ENCODE results near the gene ZEB2. TPM values are rescaled to one million over a fixed set of nuclear protein-coding genes. Genes with fewer than 3 reads are reported as not detected.

Gene ZEB2
- total and polyA plus RNA-seq, 4 donors, result 7.6 to 39.6 (median 22.2) TPM

- DNase-seq (ENCODE audit: low spot score), result no peak
- WGBS, result 92% methylated on average over 4 of the region's 4 CpGs
- Histone ChIP-seq H3K9ac (ENCODE audit: low read depth in 1 of 2, low read length in 2 of 2) (no peak overlapping the region), H3K4me1 (ENCODE audit: control insufficient read depth in 4 of 4, insufficient read depth in 4 of 4, low read length in 3 of 4) (no peaks in the 10 kb centered on the region), H3K4me3 (ENCODE audit: low read depth in 1 of 3, low read length in 3 of 3) (no peak overlapping the region), H3K27me3 (ENCODE audit: control insufficient read depth in 4 of 4, insufficient read depth in 4 of 4, low read length in 3 of 4) (peaks cover 0 to 2% (median 0%) of the 10 kb centered on the region in 4 donors), H3K9me3 (ENCODE audit: control insufficient read depth in 4 of 4, low read length in 3 of 4) (no peaks in the 10 kb centered on the region), H3K36me3 (ENCODE audit: control insufficient read depth in 4 of 4, insufficient read depth in 3 of 4, low read depth in 1 of 4, low read length in 3 of 4) (no peaks in the 10 kb centered on the region), H3K27ac (ENCODE audit: low read depth in 1 of 2, low read length in 2 of 2) (no peak overlapping the region)
- no peak for TF ChIP-seq HNF4A (conservative IDR thresholded peaks at IDR 0.05)
- no peak for TF ChIP-seq RAD21 (IDR thresholded peaks at IDR 0.05)
- TF ChIP-seq, protein P1, sequence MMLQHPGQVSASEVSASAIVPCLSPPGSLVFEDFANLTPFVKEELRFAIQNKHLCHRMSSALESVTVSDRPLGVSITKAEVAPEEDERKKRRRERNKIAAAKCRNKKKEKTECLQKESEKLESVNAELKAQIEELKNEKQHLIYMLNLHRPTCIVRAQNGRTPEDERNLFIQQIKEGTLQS (IDR thresholded peaks at IDR 0.05), result no peak
Measured at GRCh38 chr2:144539289-144539782, 19.4 kb upstream of the ZEB2 start.

DNA sequence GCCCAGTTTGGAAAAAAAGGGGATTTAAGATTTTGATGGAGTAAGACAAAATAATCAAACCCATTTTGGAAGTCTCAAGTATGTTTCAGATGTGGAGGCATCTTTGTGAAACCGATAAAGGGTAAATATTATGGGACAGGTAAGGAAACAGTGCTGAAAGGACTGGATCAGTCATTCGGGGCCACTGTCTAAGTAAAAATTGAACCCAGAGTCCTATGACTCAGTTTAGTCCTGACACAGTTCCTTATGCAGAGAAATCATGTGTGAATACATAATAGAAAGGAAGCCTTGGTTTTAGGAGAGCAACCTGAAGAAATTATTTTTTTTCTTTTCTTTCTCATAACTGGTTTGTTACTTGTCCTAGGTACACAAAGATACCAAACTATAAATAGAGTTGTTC is 15.4 kb upstream of the ZEB2 start:
- no peak for TF ChIP-seq TAF1 (conservative IDR thresholded peaks at IDR 0.05)
- TF ChIP-seq, protein P2, sequence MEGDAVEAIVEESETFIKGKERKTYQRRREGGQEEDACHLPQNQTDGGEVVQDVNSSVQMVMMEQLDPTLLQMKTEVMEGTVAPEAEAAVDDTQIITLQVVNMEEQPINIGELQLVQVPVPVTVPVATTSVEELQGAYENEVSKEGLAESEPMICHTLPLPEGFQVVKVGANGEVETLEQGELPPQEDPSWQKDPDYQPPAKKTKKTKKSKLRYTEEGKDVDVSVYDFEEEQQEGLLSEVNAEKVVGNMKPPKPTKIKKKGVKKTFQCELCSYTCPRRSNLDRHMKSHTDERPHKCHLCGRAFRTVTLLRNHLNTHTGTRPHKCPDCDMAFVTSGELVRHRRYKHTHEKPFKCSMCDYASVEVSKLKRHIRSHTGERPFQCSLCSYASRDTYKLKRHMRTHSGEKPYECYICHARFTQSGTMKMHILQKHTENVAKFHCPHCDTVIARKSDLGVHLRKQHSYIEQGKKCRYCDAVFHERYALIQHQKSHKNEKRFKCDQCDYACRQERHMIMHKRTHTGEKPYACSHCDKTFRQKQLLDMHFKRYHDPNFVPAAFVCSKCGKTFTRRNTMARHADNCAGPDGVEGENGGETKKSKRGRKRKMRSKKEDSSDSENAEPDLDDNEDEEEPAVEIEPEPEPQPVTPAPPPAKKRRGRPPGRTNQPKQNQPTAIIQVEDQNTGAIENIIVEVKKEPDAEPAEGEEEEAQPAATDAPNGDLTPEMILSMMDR (IDR thresholded peaks at IDR 0.05; ENCODE audit: low read depth, low read length, missing input control), result no peak
- TF ChIP-seq, protein P1 (IDR thresholded peaks at IDR 0.05), result no peak
- TF ChIP-seq, protein P3, sequence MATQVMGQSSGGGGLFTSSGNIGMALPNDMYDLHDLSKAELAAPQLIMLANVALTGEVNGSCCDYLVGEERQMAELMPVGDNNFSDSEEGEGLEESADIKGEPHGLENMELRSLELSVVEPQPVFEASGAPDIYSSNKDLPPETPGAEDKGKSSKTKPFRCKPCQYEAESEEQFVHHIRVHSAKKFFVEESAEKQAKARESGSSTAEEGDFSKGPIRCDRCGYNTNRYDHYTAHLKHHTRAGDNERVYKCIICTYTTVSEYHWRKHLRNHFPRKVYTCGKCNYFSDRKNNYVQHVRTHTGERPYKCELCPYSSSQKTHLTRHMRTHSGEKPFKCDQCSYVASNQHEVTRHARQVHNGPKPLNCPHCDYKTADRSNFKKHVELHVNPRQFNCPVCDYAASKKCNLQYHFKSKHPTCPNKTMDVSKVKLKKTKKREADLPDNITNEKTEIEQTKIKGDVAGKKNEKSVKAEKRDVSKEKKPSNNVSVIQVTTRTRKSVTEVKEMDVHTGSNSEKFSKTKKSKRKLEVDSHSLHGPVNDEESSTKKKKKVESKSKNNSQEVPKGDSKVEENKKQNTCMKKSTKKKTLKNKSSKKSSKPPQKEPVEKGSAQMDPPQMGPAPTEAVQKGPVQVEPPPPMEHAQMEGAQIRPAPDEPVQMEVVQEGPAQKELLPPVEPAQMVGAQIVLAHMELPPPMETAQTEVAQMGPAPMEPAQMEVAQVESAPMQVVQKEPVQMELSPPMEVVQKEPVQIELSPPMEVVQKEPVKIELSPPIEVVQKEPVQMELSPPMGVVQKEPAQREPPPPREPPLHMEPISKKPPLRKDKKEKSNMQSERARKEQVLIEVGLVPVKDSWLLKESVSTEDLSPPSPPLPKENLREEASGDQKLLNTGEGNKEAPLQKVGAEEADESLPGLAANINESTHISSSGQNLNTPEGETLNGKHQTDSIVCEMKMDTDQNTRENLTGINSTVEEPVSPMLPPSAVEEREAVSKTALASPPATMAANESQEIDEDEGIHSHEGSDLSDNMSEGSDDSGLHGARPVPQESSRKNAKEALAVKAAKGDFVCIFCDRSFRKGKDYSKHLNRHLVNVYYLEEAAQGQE (IDR thresholded peaks at IDR 0.05), result no peak
- no peak for TF ChIP-seq GABPA (IDR thresholded peaks at IDR 0.05 in 1 of 2, conservative IDR thresholded peaks at IDR 0.05 in 1 of 2)
- no peak for TF ChIP-seq HNF4A (conservative IDR thresholded peaks at IDR 0.05)
- no peak for TF ChIP-seq NR2F2 (IDR thresholded peaks at IDR 0.05)
- no peak for TF ChIP-seq EGR1 (IDR thresholded peaks at IDR 0.05; ENCODE audit: low read depth in 2 of 2)
- no peak for TF ChIP-seq HNF4G (IDR thresholded peaks at IDR 0.05)
- TF ChIP-seq, protein P4, sequence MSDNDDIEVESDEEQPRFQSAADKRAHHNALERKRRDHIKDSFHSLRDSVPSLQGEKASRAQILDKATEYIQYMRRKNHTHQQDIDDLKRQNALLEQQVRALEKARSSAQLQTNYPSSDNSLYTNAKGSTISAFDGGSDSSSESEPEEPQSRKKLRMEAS (IDR thresholded peaks at IDR 0.05), result no peak
- TF ChIP-seq SP1 (IDR thresholded peaks at IDR 0.05), result no peak
- no peak for TF ChIP-seq YY1 (IDR thresholded peaks at IDR 0.05)
- H3K4me3 ChIP-seq (ENCODE audit: low read depth in 1 of 3, low read length in 3 of 3), result no peak overlapping the region
- no peaks in the 10 kb centered on the region for H3K4me1 ChIP-seq (ENCODE audit: control insufficient read depth in 4 of 4, insufficient read depth in 4 of 4, low read length in 3 of 4)
- H3K9ac ChIP-seq (ENCODE audit: low read depth in 1 of 2, low read length in 2 of 2), result no peak overlapping the region
- no peak overlapping the region for H3K27ac ChIP-seq (ENCODE audit: low read depth in 1 of 2, low read length in 2 of 2)
- peaks cover 0 to 2% (median 0%) of the 10 kb centered on the region in 4 donors for H3K27me3 ChIP-seq (ENCODE audit: control insufficient read depth in 4 of 4, insufficient read depth in 4 of 4, low read length in 3 of 4)
- WGBS, result 82% methylated on average over 2 of the region's 2 CpGs
- H3K36me3 ChIP-seq (ENCODE audit: control insufficient read depth in 4 of 4, insufficient read depth in 3 of 4, low read depth in 1 of 4, low read length in 3 of 4), result no peaks in the 10 kb centered on the region
- DNase-seq (ENCODE audit: low spot score), result no peak
- H3K9me3 ChIP-seq (ENCODE audit: control insufficient read depth in 4 of 4, low read length in 3 of 4), result no peaks in the 10 kb centered on the region
